ENCODE measurements around the gene GPT2.

GPT2 gene

GRCh38 chr16:46871597-46871996 is 12.6 kb upstream of the GPT2 start:
- TF ChIP-seq ARNTL (CRISPR knock-in tag; IDR thresholded peaks at IDR 0.05; ENCODE audit: borderline replicate concordance, low read depth) (no peak), TOX (CRISPR knock-in tag; IDR thresholded peaks at IDR 0.05; ENCODE audit: borderline replicate concordance) (no peak), ESRRG (CRISPR knock-in tag; IDR thresholded peaks at IDR 0.05) (no peak), BACH2 (CRISPR knock-in tag; IDR thresholded peaks at IDR 0.05; ENCODE audit: borderline replicate concordance) (no peak), OSR1 (CRISPR knock-in tag; IDR thresholded peaks at IDR 0.05) (no peak)
- ATAC-seq = no peak

- TF ChIP-seq POU6F1 (CRISPR knock-in tag; IDR thresholded peaks at IDR 0.05; ENCODE audit: borderline replicate concordance, low read depth) (no peak), CSRNP3 (CRISPR knock-in tag; IDR thresholded peaks at IDR 0.05) (no peak), RARB (CRISPR knock-in tag; IDR thresholded peaks at IDR 0.05) (no peak), ZFP30 (CRISPR knock-in tag; IDR thresholded peaks at IDR 0.05) (no peak), ARNTL (CRISPR knock-in tag; IDR thresholded peaks at IDR 0.05; ENCODE audit: borderline replicate concordance, low read depth) (no peak), TOX (CRISPR knock-in tag; IDR thresholded peaks at IDR 0.05; ENCODE audit: borderline replicate concordance) (no peak), ISL1 (CRISPR knock-in tag; IDR thresholded peaks at IDR 0.05) (no peak), GLIS3 (CRISPR knock-in tag; IDR thresholded peaks at IDR 0.05) (no peak), ZNF565 (CRISPR knock-in tag; conservative IDR thresholded peaks at IDR 0.05; ENCODE audit: low read depth) (no peak), CSDC2 (CRISPR knock-in tag; IDR thresholded peaks at IDR 0.05) (no peak), PATZ1 (CRISPR knock-in tag; IDR thresholded peaks at IDR 0.05; ENCODE audit: borderline replicate concordance) (no peak), CREB5 (CRISPR knock-in tag; IDR thresholded peaks at IDR 0.05; ENCODE audit: low read depth) (no peak)
- ATAC-seq = no peak
Observed at GRCh38 chr16:46873201-46873600, 11.0 kb upstream of the GPT2 start.

- ATAC-seq = no peak
Observed at GRCh38 chr16:46875243-46875642, 8.9 kb upstream of the GPT2 start.

GRCh38 chr16:46882304-46882939 is 1.7 kb upstream of the GPT2 start:
- TF ChIP-seq PPARA (CRISPR knock-in tag; IDR thresholded peaks at IDR 0.05; ENCODE audit: borderline replicate concordance) = no peak
- TF ChIP-seq OSR1 (CRISPR knock-in tag; IDR thresholded peaks at IDR 0.05) = no peak
- TF ChIP-seq CSRNP3 (CRISPR knock-in tag; IDR thresholded peaks at IDR 0.05) = no peak
- no peak for TF ChIP-seq TCF4 (CRISPR knock-in tag; IDR thresholded peaks at IDR 0.05; ENCODE audit: borderline replicate concordance)
- TF ChIP-seq TSHZ2 (CRISPR knock-in tag; IDR thresholded peaks at IDR 0.05) = no peak
- no peak for ATAC-seq

More at GRCh38 chr16:46875243-46875642, 8.9 kb upstream of the GPT2 start:
- no peak for TF ChIP-seq ZNF8 (CRISPR knock-in tag; IDR thresholded peaks at IDR 0.05)
